HUES48 (cell line): Measurements from ENCODE around the gene MAJIN.
"Not testable (repeated sequence)": the region's sequence is repeated elsewhere in the genome, so short reads cannot be mapped to it uniquely, and the experiment has no call there.

Source experiments
- H3K27ac ChIP-seq: one replicate; pipeline ENCODE4 v1.7.0; 2013; ENCODE audit warnings: low read depth, low read length, inconsistent platforms
- H3K27me3 ChIP-seq: 2 replicates; pipeline ENCODE4 v1.6.1; 2013; ENCODE audit warnings: mild to moderate bottlenecking, low read length; ENCODE audit not compliant: control insufficient read depth, insufficient read depth
- H3K36me3 ChIP-seq: 2 replicates; pipeline ENCODE4 v1.6.1; 2013; ENCODE audit warnings: low read length; ENCODE audit not compliant: control insufficient read depth, insufficient read depth
- H3K4me1 ChIP-seq: 2 replicates; pipeline ENCODE4 v1.6.1; 2013; ENCODE audit warnings: mild to moderate bottlenecking, low read length; ENCODE audit not compliant: control insufficient read depth, insufficient read depth
- H3K4me3 ChIP-seq: 2 replicates; pipeline ENCODE4 v1.5.1; 2013; ENCODE audit warnings: mild to moderate bottlenecking, low read depth, low read length
- H3K9ac ChIP-seq: 2 replicates; pipeline ENCODE4 v1.6.1; 2013; ENCODE audit warnings: mild to moderate bottlenecking, low read depth, low read length, moderate library complexity
- H3K9me3 ChIP-seq: 2 replicates; pipeline ENCODE4 v1.6.1; 2013; ENCODE audit warnings: low read length; ENCODE audit not compliant: control insufficient read depth, insufficient read depth

MAJIN gene

DNA sequence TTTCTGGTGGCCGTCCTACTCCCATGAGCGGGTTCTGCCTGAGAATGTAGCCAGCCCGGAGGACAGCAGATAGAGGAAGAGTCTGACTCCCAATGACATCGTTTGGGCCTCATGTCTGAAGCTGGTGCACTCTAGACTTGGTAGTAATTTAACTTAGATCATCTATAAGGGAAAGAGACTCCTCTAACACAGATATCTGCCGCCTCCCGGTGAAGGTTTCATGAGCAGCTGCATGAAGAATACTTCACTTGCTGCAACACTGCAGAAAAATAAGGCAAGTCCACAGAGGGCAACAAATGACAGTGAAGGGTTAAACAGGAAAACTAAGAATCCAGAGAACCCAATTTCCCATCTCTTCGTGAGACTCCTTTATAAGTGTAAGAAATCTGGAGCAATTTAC is 36.1 kb upstream of the MAJIN start:
- H3K9ac ChIP-seq: no peak overlapping the region
- no peaks in the 10 kb centered on the region for H3K36me3 ChIP-seq
- no peak overlapping the region for H3K27ac ChIP-seq
- H3K4me1 ChIP-seq: peaks cover under 1% of the 10 kb centered on the region
- no peaks in the 10 kb centered on the region for H3K27me3 ChIP-seq
- H3K9me3 ChIP-seq: no peaks in the 10 kb centered on the region
- H3K4me3 ChIP-seq: no peak overlapping the region

DNA sequence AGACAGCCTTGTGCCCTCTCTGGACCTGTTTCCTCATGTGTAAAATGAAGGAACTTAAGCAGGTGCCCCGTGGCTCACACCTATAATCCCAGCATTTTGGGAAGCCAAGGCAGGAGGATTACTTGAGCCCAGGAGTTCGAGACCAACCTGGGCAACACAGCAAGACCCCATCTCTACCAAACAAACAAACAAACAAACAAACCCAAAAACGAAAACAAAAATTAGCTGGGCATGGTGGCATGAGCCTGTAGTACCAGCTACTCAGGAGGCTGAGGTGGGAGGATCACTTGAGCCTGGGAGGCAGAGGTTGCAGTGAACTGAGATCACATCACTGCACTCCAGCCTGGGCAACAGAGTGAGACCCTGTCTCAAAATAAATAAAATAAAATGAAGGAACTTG is 32.1 kb upstream of the MAJIN start:
- H3K27ac ChIP-seq, H3K9ac ChIP-seq, H3K4me1 ChIP-seq, H3K9me3 ChIP-seq, H3K4me3 ChIP-seq, H3K27me3 ChIP-seq, H3K36me3 ChIP-seq: not testable (repeated sequence)

DNA sequence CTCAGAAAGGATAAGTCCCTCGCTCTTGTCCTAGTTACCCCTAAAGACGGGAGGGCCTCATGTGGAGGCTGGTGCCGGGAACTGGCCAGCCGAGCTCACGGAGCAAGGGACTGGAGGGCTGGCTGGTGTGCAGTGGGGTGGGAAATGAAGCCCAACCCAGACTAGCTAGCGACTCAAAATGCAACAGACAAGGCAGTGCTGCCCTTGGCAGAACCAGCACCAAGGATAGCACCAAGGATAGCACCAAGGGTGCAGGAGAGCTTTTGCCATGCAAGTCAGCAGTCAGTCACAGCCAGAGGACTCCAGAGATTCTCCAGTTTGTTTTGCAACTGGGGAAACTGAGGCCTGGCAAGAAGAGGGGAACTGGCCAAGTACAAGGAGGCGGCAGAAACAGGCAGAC is 31.4 kb upstream of the MAJIN start:
- Histone ChIP-seq H3K4me3 (no peak overlapping the region), H3K36me3 (no peaks in the 10 kb centered on the region), H3K27ac (no peak overlapping the region), H3K4me1 (no peaks in the 10 kb centered on the region), H3K9ac (no peak overlapping the region), H3K9me3 (no peaks in the 10 kb centered on the region), H3K27me3 (no peaks in the 10 kb centered on the region)

DNA sequence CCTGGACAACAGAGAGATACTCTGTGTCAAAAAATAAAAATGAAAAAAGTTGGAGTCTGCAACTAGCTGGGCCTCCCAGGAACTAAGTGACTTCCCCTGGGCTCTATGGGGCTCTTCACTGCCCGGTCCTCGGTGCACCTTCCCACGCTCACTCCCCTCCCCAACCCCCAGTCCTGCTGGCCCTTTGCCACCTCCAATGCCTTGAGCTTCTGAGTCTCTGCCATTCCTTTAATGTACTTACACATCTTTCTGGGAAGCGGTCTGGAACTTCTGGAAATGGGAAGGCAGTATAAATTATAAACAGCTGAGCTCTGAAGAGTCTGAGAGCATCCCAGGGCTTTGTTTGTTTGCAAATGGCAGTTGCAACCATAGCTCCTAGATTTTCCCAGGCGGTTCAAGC is 30.8 kb upstream of the MAJIN start:
- Histone ChIP-seq H3K4me1 (no peaks in the 10 kb centered on the region), H3K9ac (no peak overlapping the region), H3K27me3 (no peaks in the 10 kb centered on the region), H3K9me3 (no peaks in the 10 kb centered on the region), H3K27ac (no peak overlapping the region), H3K4me3 (no peak overlapping the region), H3K36me3 (no peaks in the 10 kb centered on the region)

DNA sequence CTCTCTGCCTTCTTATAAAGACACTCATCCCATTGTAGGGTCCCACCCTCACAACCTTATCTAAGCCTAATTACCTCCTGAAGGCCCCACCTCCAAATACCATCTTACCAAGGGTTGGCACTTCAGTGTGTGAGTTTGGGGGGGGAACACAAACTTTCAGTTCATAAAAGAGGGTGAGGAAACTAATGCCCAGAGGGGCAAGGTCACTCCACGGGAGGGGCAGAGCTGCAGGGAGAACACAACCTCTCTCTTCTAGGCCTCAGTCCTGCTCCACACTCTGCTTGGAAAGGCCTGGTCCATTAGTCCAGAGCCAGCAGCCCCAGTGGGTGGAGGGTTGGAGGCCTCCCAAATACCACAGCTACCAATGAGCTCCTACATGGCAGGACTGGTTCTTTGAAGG is 27.6 kb upstream of the MAJIN start:
- no peaks in the 10 kb centered on the region for H3K36me3 ChIP-seq
- no peak overlapping the region for H3K4me3 ChIP-seq
- H3K4me1 ChIP-seq: peaks cover 5% of the 10 kb centered on the region
- H3K9me3 ChIP-seq: no peaks in the 10 kb centered on the region
- H3K27ac ChIP-seq: no peak overlapping the region
- no peaks in the 10 kb centered on the region for H3K27me3 ChIP-seq
- no peak overlapping the region for H3K9ac ChIP-seq

DNA sequence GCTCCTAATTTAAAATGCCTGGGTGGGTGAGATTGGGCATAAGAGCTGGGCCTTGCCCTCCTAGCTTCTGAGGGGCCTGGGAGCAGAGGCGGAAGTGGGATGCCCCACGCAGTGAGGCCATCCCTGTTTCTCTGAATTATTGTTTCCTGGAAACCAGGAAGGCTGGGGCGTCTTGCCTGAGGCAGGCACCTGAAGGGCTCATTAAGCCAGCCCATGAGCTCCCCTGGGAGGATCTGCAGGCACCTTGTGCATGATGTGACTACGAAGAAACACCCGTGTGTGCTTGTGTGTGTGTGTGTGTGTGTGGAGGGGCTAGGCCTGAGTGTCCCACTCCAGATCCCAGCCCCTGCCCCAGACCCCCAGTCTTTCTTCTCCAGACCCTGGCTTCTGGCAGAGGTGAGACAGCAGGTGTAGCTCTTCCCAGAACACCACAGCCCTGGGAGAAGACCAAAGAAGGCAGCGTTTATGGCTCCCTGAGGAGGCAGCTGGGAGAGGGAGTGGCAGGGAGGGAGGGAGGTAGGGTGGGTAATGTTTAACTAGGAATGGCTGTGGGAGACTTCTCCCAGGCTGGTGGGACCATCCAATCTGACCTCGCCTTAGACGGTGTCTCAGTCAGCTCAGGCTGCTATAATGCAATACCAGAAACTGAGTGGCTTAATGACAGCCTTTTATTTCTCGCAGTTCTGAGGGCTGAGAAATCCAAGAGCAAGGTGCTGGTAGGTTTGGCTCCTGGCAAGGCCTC is 27.0 kb upstream of the MAJIN start:
- H3K36me3 ChIP-seq: no peaks in the 10 kb centered on the region
- no peaks in the 10 kb centered on the region for H3K27me3 ChIP-seq
- no peak overlapping the region for H3K27ac ChIP-seq
- H3K9me3 ChIP-seq: no peaks in the 10 kb centered on the region
- H3K4me3 ChIP-seq: no peak overlapping the region
- H3K9ac ChIP-seq: no peak overlapping the region
- H3K4me1 ChIP-seq: peaks cover 5% of the 10 kb centered on the region

DNA sequence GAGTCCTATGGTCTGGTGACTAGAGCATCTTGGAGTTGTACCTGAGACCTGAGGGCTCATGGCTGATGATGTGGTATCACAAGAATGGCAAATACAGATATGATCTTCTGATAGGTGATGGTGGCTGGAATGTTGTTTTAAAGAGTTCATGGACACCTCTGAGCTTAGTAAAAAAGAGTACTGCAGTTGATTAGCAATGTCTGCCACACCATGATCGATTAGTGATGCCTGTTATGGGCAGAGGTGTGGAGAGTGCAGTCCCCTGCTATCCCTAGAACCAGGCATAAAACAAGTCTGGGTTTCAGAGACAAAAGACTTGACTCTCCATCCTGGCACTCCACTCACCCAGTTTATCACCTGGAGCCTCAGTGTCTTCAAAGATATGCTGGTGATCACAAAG is 26.2 kb upstream of the MAJIN start:
- no peaks in the 10 kb centered on the region for H3K36me3 ChIP-seq
- H3K9me3 ChIP-seq: no peaks in the 10 kb centered on the region
- H3K27me3 ChIP-seq: no peaks in the 10 kb centered on the region
- H3K4me1 ChIP-seq: peaks cover 5% of the 10 kb centered on the region
- no peak overlapping the region for H3K9ac ChIP-seq
- no peak overlapping the region for H3K27ac ChIP-seq
- no peak overlapping the region for H3K4me3 ChIP-seq

DNA sequence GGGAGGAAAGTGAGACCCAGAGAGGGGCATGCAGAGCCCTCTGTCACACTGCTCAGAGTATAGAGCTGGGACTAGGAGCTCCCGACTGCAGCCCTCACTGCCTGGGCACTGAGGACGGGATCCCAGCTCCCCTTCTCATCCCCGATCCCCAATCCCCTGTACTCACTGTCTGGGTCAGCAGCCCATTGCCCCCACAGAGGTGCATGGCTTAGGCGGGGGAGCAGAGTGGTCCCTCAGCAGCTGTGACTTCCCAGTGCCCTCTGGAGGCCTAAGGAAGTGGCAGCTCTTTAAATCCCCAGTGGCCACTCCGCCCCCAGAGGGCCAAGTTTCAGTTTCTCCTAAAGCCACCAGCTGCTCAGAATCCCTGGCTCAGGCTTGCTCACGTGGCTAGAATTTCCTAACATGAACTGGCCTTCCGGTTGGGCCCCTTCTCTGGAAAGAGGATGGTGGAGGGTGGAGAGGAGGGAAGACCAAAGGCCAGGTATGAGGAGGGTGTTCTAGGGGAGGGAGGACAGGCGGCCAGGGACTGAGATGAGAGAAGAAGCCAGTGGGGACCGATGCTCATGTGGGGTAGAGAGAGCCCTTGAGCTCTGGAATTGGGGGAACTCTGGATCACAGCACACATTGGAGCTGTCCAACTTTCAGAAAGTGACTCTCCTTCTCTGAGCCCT is 24.9 kb upstream of the MAJIN start, which contains the start of gene BATF2:
Gene BATF2, minus strand, starts transcription at position 262 of the 671 bp plus-strand sequence. Its CDS starts 57 bp downstream, at position 205.
- Histone ChIP-seq H3K4me3 (no peak within 1 kb of the TSS), H3K9ac (no peak within 1 kb of the TSS), H3K9me3 (no peaks in the 10 kb centered on the region), H3K27ac (no peak within 1 kb of the TSS), H3K36me3 (no peaks in the 10 kb centered on the region), H3K4me1 (peaks cover 5% of the 10 kb centered on the region), H3K27me3 (no peaks in the 10 kb centered on the region)

DNA sequence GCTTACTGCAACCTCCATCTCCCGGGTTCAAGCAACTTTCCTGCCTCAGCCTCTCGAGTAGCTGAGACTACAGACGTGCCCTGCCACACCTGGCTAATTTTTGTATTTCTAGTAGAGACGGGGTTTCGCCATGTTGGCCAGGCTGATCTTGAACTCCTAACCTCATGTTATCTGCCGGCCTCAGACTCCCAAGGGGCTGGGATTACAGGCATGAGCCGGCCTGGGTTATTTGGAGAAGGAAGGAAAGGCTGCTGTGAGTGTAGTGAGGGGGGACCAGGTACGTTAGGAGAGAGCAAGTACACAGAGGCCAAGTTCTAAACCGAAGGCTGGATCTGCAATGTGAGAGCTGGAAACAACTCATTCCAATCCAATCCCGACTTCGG is 24.4 kb upstream of the MAJIN start:
- Histone ChIP-seq H3K27ac (no peak overlapping the region), H3K4me3 (no peak overlapping the region), H3K9ac (no peak overlapping the region), H3K36me3 (no peaks in the 10 kb centered on the region), H3K27me3 (no peaks in the 10 kb centered on the region), H3K4me1 (peaks cover 5% of the 10 kb centered on the region), H3K9me3 (no peaks in the 10 kb centered on the region)

DNA sequence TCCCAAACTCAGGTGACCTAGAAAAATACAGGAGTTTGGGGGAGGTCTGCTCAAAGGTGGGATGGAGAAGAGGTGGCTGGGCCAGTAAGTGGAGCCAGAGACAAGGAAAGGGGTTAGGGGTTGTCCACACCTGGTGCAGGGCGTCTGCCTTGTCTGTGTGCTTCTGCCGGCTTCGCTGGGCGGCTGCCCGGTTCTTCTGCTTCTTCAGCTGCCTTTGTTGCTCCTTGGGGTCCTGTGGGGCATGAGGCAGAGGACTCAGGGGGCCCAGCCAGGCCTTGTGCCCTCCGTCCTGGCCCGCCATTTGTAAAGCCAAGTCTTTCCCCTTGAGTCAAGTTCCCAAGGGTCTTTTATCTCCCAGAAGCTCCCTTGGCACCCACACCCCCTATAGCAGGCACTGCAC is 22.4 kb upstream of the MAJIN start:
- Histone ChIP-seq H3K9me3 (no peaks in the 10 kb centered on the region), H3K27ac (no peak overlapping the region), H3K4me1 (peaks cover 5% of the 10 kb centered on the region), H3K36me3 (no peaks in the 10 kb centered on the region), H3K27me3 (no peaks in the 10 kb centered on the region), H3K4me3 (no peak overlapping the region), H3K9ac (no peak overlapping the region)

DNA sequence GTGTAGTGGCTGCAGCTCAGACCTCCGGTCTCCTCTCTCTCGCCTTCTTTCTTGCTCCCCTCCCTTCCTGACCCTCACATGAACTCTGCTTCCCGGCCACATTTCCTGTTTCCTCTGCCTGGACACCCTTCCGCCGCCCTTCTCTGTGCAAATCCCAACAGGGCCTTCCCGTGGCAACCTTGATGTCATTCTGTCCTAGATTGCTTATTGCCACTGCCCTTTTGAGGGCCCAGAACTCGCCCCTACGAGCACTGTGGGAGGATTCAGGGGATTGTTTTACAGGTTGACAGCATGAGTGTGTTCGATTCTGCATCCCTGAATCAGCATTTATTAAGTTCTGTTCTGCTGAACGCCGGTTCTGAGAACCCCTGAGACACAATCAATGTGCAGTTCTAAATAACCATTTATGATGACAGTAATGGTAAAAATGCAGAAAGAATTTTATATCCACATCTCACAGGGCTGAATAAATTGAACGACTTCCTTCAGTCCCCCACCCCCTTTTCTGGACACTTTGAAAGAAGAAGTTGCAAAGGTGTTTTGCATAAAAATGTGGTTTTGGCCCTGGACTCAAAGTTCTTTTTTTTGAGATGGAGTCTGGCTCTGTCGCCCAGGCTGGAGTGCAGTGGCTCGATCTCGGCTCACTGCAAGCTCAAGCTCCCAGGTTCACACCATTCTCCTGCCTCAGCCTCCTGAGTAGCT is 18.5 kb upstream of the MAJIN start:
- H3K9me3 ChIP-seq: no peaks in the 10 kb centered on the region
- H3K27me3 ChIP-seq: no peaks in the 10 kb centered on the region
- no peaks in the 10 kb centered on the region for H3K4me1 ChIP-seq
- no peak overlapping the region for H3K9ac ChIP-seq
- H3K36me3 ChIP-seq: no peaks in the 10 kb centered on the region
- H3K27ac ChIP-seq: no peak overlapping the region
- H3K4me3 ChIP-seq: no peak overlapping the region
